Stomach (tissue), 9 donors: ENCODE data around the gene CRYBB1. TPM values are rescaled to one million over a fixed set of nuclear protein-coding genes. Genes with fewer than 3 reads are reported as not detected.

Source experiments
- DNase-seq, 2 donors: peaks; one replicate each; pipeline versions ENCODE4 v3.0.0 to v3.0.0-alpha.2; 2013 to 2019
- H3K27ac ChIP-seq, 5 donors: fragments of 200-600 bp in 4 of 5; sonication (generic) in 4 of 5; one replicate each; pipeline ENCODE4 v1.5.1; 2013 to 2019; ENCODE audit warnings: mild to moderate bottlenecking in 1 of 5, moderate library complexity in 1 of 5
- H3K27me3 ChIP-seq, 3 donors: fragments of 200-600 bp; sonication (generic); one replicate each; pipeline ENCODE4 v1.5.1; 2017 to 2019; ENCODE audit warnings: mixed run types in 1 of 3
- H3K36me3 ChIP-seq, 4 donors: fragments of 200-600 bp; sonication (generic); 1 replicate in 3 of 4; 2 replicates in 1 of 4; pipeline ENCODE4 v1.5.1; 2016 to 2019
- H3K4me1 ChIP-seq, 4 donors: fragments of 200-600 bp; sonication (generic); one replicate each; pipeline ENCODE4 v1.5.1; 2016 to 2019
- H3K4me3 ChIP-seq, 4 donors: fragments of 200-600 bp; sonication (generic) in 3 of 4; one replicate each; pipeline ENCODE4 v1.5.1; 2016 to 2019; ENCODE audit warnings: mild to moderate bottlenecking in 1 of 4
- H3K9me3 ChIP-seq, 4 donors: fragments of 200-600 bp; sonication (generic); one replicate each; pipeline ENCODE4 v1.5.1; 2016 to 2019
- EP300 ChIP-seq: sonication (generic); formaldehyde crosslinking; IDR thresholded peaks from one replicate; pipeline ENCODE4 v1.6.1; 2017; ENCODE audit warnings: antibody characterized with exemption
- POLR2A ChIP-seq, 4 donors: fragments of 450-650 bp; IDR thresholded peaks; one replicate each; pipeline ENCODE4 v1.6.1; 2016; ENCODE audit warnings: antibody characterized with exemption in 4 of 4, control low read depth in 2 of 4, mild to moderate bottlenecking in 1 of 4, moderate library complexity in 1 of 4
- POLR2AphosphoS5 ChIP-seq, 3 donors: sonication (generic); formaldehyde crosslinking; IDR thresholded peaks; one replicate each; pipeline ENCODE4 v1.6.1; 2016; ENCODE audit warnings: antibody characterized with exemption in 3 of 3
- WGBS, 5 donors: extraction: QIAGEN DNeasy Blood & Tissue Kit in 3 of 5; methylation state at CpG; one replicate each; pipeline versions ENCODE4 v1.1.5 to v1.1.7; 2013 to 2018; 5-methylcytosine and 5-hydroxymethylcytosine counted together
- intact Hi-C: fragments of 100-400 bp; cut with DNase I; formaldehyde crosslinking; loops from one replicate; pipeline ENCODE4 v1.15.1; 2023; ENCODE audit warnings: low total_unique reads
- polyA plus RNA-seq, 3 donors: library from polyadenylated mRNA; stranded (reverse); fragments of 200-250 nt; gene quantifications; one replicate each; pipeline ENCODE4 v1.2.3, GENCODE V29; 2013
- total RNA-seq, 5 donors: library from RNA; depleted of rRNA; stranded (reverse); fragments of >200 nt; gene quantifications; one replicate each; pipeline versions ENCODE4 v1.1.0 to v1.2.3, GENCODE V29; 2014 to 2016
- TF ChIP-seq, protein P1 (sequence below), 7 experiments: fragments of 450-650 bp in 4 of 7; fragments of 200-600 bp in 3 of 7; sonication (generic) in 3 of 7; IDR thresholded peaks; one replicate each; pipeline ENCODE4 v1.5.1; 2016 to 2019; ENCODE audit warnings: antibody characterized with exemption in 7 of 7, control low read depth in 2 of 7, mild to moderate bottlenecking in 1 of 7
- donor health status: healthy with polysubstance abuse.
- donor health status: Bipolar disorder and iron deficiency.
- donor health status: healthy.

Gene CRYBB1
- total and polyA plus RNA-seq, 8 donors: 0.20 to 1.2 (median 0.62) TPM; not detected in 4

DNA sequence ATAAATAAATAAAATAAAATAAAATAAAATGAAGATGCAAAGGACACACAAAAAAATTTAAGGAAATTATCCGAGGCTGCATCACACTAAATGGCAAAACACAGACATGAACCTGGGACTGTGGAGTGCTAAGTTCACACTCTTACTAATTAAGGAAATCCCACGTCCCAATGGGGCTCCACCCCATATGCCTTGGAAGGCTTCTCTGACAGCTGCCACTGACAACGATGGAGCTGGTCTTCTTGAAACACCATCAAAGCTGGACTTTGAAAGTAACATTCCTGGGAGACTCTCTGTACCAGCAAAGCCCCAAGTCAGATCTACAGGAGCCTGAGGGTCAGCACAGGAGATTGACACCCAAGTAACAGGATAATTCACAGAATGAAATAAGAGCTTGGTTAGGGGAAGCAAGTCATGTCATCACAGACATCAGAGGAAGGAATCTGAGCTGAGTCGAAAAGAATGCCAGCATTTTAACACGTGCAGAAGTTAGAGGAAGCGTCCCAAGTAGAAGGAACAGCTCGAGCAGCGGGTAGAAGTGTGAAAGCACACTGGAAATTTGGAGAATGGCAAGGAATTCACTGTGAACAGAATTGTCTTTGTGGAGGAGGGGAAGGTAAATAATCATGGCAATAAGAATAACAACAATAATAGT, 41.7 kb downstream of the CRYBB1 start:
- Histone ChIP-seq H3K9me3 (no peaks in the 10 kb centered on the region), H3K27ac (no peak overlapping the region), H3K4me3 (no peak overlapping the region), H3K36me3 (no peaks in the 10 kb centered on the region), H3K27me3 (no peaks in the 10 kb centered on the region), H3K4me1 (peaks cover 0 to 36% (median 0%) of the 10 kb centered on the region in 4 donors)
- 58 to 69% (median 63%) methylated on average over 8 of the region's 8 CpGs for WGBS, 5 donors
- TF ChIP-seq POLR2A (IDR thresholded peaks at IDR 0.05) (no peak), EP300 (no peak), POLR2AphosphoS5 (IDR thresholded peaks at IDR 0.05) (no peak)
- TF ChIP-seq, protein P1, sequence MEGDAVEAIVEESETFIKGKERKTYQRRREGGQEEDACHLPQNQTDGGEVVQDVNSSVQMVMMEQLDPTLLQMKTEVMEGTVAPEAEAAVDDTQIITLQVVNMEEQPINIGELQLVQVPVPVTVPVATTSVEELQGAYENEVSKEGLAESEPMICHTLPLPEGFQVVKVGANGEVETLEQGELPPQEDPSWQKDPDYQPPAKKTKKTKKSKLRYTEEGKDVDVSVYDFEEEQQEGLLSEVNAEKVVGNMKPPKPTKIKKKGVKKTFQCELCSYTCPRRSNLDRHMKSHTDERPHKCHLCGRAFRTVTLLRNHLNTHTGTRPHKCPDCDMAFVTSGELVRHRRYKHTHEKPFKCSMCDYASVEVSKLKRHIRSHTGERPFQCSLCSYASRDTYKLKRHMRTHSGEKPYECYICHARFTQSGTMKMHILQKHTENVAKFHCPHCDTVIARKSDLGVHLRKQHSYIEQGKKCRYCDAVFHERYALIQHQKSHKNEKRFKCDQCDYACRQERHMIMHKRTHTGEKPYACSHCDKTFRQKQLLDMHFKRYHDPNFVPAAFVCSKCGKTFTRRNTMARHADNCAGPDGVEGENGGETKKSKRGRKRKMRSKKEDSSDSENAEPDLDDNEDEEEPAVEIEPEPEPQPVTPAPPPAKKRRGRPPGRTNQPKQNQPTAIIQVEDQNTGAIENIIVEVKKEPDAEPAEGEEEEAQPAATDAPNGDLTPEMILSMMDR (IDR thresholded peaks at IDR 0.05): no peak
- DNase-seq: no peak
- intact Hi-C loops: no loop called here

- H3K27ac ChIP-seq: peak overlapping the region in 2 of 5 donors; percentile 48 to 59
- no peak overlapping the region for H3K4me3 ChIP-seq
- intact Hi-C loops: no loop called here
- no peaks in the 10 kb centered on the region for H3K27me3 ChIP-seq
- DNase-seq: no peak
- no peak for TF ChIP-seq EP300
- TF ChIP-seq, protein P1 (IDR thresholded peaks at IDR 0.05): no peak
- no peak for TF ChIP-seq POLR2A (IDR thresholded peaks at IDR 0.05)
- no peak for TF ChIP-seq POLR2AphosphoS5 (IDR thresholded peaks at IDR 0.05)
- no peaks in the 10 kb centered on the region for H3K9me3 ChIP-seq
- H3K4me1 ChIP-seq: peaks cover 0 to 31% (median 0%) of the 10 kb centered on the region in 4 donors
- H3K36me3 ChIP-seq: no peaks in the 10 kb centered on the region
- WGBS, 5 donors: 76 to 83% (median 79%) methylated on average over 7 of the region's 7 CpGs
Observed at GRCh38 chr22:26574001-26574723, 43.7 kb downstream of the CRYBB1 start.

DNA sequence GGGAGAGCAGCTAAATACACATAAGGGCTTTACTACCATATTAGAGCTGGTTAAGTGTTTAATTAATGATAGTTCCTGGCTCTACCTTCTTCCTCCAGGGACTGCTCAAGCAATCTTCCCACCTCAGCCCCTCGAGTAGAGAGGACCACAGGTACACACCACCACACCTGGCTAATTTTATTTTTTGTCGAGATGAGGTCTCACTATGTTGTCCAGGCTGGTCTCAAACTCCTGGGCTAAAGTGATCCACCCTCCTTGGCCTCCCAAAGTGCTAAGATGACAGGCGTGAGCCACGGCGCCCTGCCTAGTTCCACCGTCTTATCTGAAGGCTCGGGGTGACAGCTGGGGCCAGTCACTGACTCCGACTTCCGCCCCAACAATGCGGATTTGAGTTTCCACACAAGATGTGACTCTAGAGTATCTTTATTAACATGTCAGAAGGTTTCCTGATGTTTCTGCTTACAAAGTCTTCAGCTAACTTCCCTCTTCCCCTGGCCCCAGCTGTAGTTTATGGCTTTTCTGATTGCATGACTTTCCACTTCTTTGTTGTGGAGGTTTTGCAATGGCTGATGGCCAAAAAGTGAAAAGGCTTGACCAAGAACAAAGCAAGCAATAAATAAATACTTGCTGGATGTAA, 44.7 kb downstream of the CRYBB1 start:
- H3K27me3 ChIP-seq: no peaks in the 10 kb centered on the region
- intact Hi-C loops: no loop called here
- H3K9me3 ChIP-seq: no peaks in the 10 kb centered on the region
- no peak overlapping the region for H3K4me3 ChIP-seq
- peak overlapping the region in 3 of 5 donors; percentile 34 to 59 (median 48) for H3K27ac ChIP-seq
- peak; percentile 34 to 50 for DNase-seq
- peaks cover 0 to 29% (median 0%) of the 10 kb centered on the region in 4 donors for H3K4me1 ChIP-seq
- TF ChIP-seq EP300 (no peak), POLR2AphosphoS5 (IDR thresholded peaks at IDR 0.05) (no peak), POLR2A (IDR thresholded peaks at IDR 0.05) (no peak)
- TF ChIP-seq, protein P1 (IDR thresholded peaks at IDR 0.05): no peak
- H3K36me3 ChIP-seq: no peaks in the 10 kb centered on the region
- WGBS, 5 donors: 62 to 71% (median 63%) methylated on average over 10 of the region's 10 CpGs

DNA sequence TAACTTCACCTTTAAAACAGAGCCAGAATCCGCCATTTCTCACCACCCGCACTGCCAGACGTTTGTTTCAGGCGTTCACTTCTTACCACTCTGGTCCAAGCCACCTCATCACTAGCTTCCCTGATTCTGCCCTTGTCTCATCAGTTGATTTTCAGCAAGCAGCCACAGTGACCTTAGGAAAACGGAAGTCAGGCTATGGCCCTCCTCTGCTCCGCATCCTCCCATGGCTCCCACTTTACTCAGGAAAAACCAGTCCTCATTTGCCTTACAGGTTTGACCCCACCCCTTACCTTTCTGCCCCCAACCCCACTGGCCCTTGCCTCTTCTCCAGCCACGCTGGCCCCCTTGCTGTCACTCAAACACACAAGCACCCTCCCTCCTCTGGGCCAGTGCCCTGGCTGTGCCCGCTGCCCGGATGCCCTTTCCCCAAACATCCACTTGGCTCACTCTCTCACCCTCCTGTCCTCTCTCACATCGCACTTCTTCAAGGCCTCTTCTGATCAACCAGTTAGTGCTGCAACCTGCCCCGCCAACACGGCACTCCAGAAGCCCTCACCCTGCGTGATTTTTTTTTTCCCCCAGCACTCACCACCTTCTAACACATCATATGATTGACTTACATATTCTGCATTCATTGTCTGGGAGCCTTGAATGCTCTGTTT, 46.8 kb downstream of the CRYBB1 start:
- intact Hi-C loops: no loop called here
- no peak overlapping the region for H3K4me3 ChIP-seq
- WGBS, 5 donors: 88 to 94% (median 93%) methylated on average over 13 of the region's 13 CpGs
- H3K9me3 ChIP-seq: no peaks in the 10 kb centered on the region
- no peak for TF ChIP-seq EP300
- TF ChIP-seq POLR2AphosphoS5 (IDR thresholded peaks at IDR 0.05): no peak
- TF ChIP-seq, protein P1 (IDR thresholded peaks at IDR 0.05): no peak
- TF ChIP-seq POLR2A (IDR thresholded peaks at IDR 0.05): no peak
- no peak overlapping the region for H3K27ac ChIP-seq
- H3K4me1 ChIP-seq: peaks cover 0 to 29% (median 0%) of the 10 kb centered on the region in 4 donors
- no peaks in the 10 kb centered on the region for H3K36me3 ChIP-seq
- H3K27me3 ChIP-seq: no peaks in the 10 kb centered on the region
- no peak for DNase-seq
